GM21723 (cell line): ENCODE measurements around the gene KPTN.

Experiments
- ATAC-seq: cut with Tn5 transposase; IDR thresholded peaks from one replicate; pipeline ENCODE4 v1.9.1; 2021; ENCODE audit warnings: mild to moderate bottlenecking, moderate library complexity; ENCODE audit not compliant: unreplicated experiment

KPTN gene

GRCh38 chr19:47509170-47509847, 25.3 kb upstream of the KPTN start:
- no peak for ATAC-seq

GRCh38 chr19:47508721-47509120, 24.7 kb upstream of the KPTN start:
- ATAC-seq: no peak

- ATAC-seq: no peak
These were observed 24.0 kb upstream of the KPTN start for GRCh38 chr19:47507924-47508553.

GRCh38 chr19:47507012-47507411, 23.0 kb upstream of the KPTN start:
- no peak for ATAC-seq

- ATAC-seq: no peak
These were observed 22.4 kb upstream of the KPTN start for GRCh38 chr19:47506459-47506858.

GRCh38 chr19:47505506-47505905, 21.5 kb upstream of the KPTN start:
- no peak for ATAC-seq

- ATAC-seq: no peak
These were observed 19.8 kb upstream of the KPTN start for GRCh38 chr19:47503826-47504150.

GRCh38 chr19:47503130-47503825, 19.3 kb upstream of the KPTN start:
- ATAC-seq: no peak

- no peak for ATAC-seq
These were observed 16.1 kb upstream of the KPTN start for GRCh38 chr19:47499863-47500830.

- ATAC-seq: no peak
These were observed 15.4 kb upstream of the KPTN start for GRCh38 chr19:47499371-47499770.

- no peak for ATAC-seq
These were observed 14.5 kb upstream of the KPTN start for GRCh38 chr19:47498561-47498960.

GRCh38 chr19:47497821-47498520, 14.0 kb upstream of the KPTN start:
- no peak for ATAC-seq

GRCh38 chr19:47497050-47497766, 13.2 kb upstream of the KPTN start:
- ATAC-seq: no peak

GRCh38 chr19:47495478-47496372, 11.7 kb upstream of the KPTN start:
- ATAC-seq: no peak

- ATAC-seq: no peak
These were observed 10.7 kb upstream of the KPTN start for GRCh38 chr19:47494729-47495128.

- ATAC-seq: no peak
These were observed 10.2 kb upstream of the KPTN start for GRCh38 chr19:47494211-47494547.

GRCh38 chr19:47493378-47494210, 9.6 kb upstream of the KPTN start:
- no peak for ATAC-seq
